ENCODE data around the gene TTC21A. TPM values are rescaled to one million over a fixed set of nuclear protein-coding genes. Genes with fewer than 3 reads are reported as not detected.

The TTC21A gene
- total and polyA plus RNA-seq, 11 donors = 0.72 to 4.8 (median 1.9) TPM

- DNase-seq = no peak
- TF ChIP-seq, protein P1, sequence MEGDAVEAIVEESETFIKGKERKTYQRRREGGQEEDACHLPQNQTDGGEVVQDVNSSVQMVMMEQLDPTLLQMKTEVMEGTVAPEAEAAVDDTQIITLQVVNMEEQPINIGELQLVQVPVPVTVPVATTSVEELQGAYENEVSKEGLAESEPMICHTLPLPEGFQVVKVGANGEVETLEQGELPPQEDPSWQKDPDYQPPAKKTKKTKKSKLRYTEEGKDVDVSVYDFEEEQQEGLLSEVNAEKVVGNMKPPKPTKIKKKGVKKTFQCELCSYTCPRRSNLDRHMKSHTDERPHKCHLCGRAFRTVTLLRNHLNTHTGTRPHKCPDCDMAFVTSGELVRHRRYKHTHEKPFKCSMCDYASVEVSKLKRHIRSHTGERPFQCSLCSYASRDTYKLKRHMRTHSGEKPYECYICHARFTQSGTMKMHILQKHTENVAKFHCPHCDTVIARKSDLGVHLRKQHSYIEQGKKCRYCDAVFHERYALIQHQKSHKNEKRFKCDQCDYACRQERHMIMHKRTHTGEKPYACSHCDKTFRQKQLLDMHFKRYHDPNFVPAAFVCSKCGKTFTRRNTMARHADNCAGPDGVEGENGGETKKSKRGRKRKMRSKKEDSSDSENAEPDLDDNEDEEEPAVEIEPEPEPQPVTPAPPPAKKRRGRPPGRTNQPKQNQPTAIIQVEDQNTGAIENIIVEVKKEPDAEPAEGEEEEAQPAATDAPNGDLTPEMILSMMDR (IDR thresholded peaks at IDR 0.05) = no peak
- no peak for TF ChIP-seq POLR2A (IDR thresholded peaks at IDR 0.05)
- Histone ChIP-seq H3K4me3 (no peak overlapping the region), H3K27me3 (no peaks in the 10 kb centered on the region), H3K36me3 (peaks cover 0 to 87% (median 66%) of the 10 kb centered on the region in 9 donors), H3K9me3 (no peaks in the 10 kb centered on the region), H3K4me1 (no peaks in the 10 kb centered on the region), H3K27ac (no peak overlapping the region)
- 95 to 99% (median 97%) methylated on average over 4 of the region's 4 CpGs for WGBS, 4 donors
- intact Hi-C loops (cut with DNase I) = no loop called here
- no peak for ATAC-seq
Measured at GRCh38 chr3:39082666-39083313, 24.7 kb upstream of the TTC21A start.

- TF ChIP-seq, protein P1 (IDR thresholded peaks at IDR 0.05) = no peak
- TF ChIP-seq POLR2A (IDR thresholded peaks at IDR 0.05) = no peak
- Histone ChIP-seq H3K27me3 (no peaks in the 10 kb centered on the region), H3K36me3 (peaks cover 0 to 90% (median 83%) of the 10 kb centered on the region in 9 donors), H3K4me1 (no peaks in the 10 kb centered on the region), H3K9me3 (no peaks in the 10 kb centered on the region), H3K27ac (no peak overlapping the region), H3K4me3 (no peak overlapping the region)
- no peak for ATAC-seq
- intact Hi-C loops (cut with DNase I) = no loop called here
- 85 to 92% (median 90%) methylated on average over 4 of the region's 4 CpGs for WGBS, 4 donors
- DNase-seq = no peak
Measured at GRCh38 chr3:39086144-39086543, 21.3 kb upstream of the TTC21A start.

DNA sequence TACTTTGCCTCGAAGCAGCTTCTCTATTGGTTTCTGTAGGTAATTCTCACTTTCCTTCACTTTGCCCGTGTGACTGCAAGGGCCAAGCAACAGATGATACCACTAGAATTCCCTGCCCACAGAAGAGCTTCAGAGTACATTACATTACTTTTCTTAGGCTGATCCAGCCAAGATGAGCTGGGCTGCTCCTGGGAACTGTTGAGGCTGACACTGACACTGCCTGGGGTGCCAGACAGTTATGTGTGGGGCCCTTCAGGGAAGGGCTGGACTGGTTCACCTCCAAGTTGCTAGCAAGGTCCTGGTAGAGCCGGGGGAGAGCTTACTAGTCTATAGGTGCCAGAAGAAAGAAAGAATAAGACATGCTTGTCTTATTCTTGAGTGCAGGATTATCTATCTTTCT lies 19.0 kb upstream of the TTC21A start:
- Histone ChIP-seq H3K9me3 (no peaks in the 10 kb centered on the region), H3K4me1 (no peaks in the 10 kb centered on the region), H3K4me3 (no peak overlapping the region), H3K36me3 (peaks cover 0 to 100% (median 97%) of the 10 kb centered on the region in 9 donors), H3K27me3 (no peaks in the 10 kb centered on the region), H3K27ac (no peak overlapping the region)
- no peak for ATAC-seq
- whole genome bisulfite sequencing, 4 donors = 80 to 94% (median 90%) methylated on average over 3 of the region's 3 CpGs
- DNase-seq = no peak
- TF ChIP-seq POLR2A (IDR thresholded peaks at IDR 0.05) = no peak
- TF ChIP-seq, protein P1 (IDR thresholded peaks at IDR 0.05) = no peak
- intact Hi-C loops (cut with DNase I) = no loop called here

- Histone ChIP-seq H3K4me3 (no peak overlapping the region), H3K27me3 (no peaks in the 10 kb centered on the region), H3K4me1 (no peaks in the 10 kb centered on the region), H3K36me3 (peaks cover 0 to 100% (median 97%) of the 10 kb centered on the region in 9 donors), H3K27ac (no peak overlapping the region), H3K9me3 (no peaks in the 10 kb centered on the region)
- ATAC-seq (no peak), DNase-seq (no peak)
- no peak for TF ChIP-seq POLR2A (IDR thresholded peaks at IDR 0.05)
- TF ChIP-seq, protein P1 (IDR thresholded peaks at IDR 0.05) = no peak
- WGBS, 4 donors = 61 to 78% (median 76%) methylated on average over 3 of the region's 3 CpGs
- intact Hi-C loops (cut with DNase I) = no loop called here
Measured at GRCh38 chr3:39088889-39089288, 18.6 kb upstream of the TTC21A start.
